ENCODE data around the gene FIZ1. TPM values are rescaled to one million over a fixed set of nuclear protein-coding genes. Genes with fewer than 3 reads are reported as not detected.

Gene FIZ1
- total and polyA plus RNA-seq, 2 of the 4 experiments (the other 2 are of a cell fraction), result 1.3 to 5.9 TPM

DNA sequence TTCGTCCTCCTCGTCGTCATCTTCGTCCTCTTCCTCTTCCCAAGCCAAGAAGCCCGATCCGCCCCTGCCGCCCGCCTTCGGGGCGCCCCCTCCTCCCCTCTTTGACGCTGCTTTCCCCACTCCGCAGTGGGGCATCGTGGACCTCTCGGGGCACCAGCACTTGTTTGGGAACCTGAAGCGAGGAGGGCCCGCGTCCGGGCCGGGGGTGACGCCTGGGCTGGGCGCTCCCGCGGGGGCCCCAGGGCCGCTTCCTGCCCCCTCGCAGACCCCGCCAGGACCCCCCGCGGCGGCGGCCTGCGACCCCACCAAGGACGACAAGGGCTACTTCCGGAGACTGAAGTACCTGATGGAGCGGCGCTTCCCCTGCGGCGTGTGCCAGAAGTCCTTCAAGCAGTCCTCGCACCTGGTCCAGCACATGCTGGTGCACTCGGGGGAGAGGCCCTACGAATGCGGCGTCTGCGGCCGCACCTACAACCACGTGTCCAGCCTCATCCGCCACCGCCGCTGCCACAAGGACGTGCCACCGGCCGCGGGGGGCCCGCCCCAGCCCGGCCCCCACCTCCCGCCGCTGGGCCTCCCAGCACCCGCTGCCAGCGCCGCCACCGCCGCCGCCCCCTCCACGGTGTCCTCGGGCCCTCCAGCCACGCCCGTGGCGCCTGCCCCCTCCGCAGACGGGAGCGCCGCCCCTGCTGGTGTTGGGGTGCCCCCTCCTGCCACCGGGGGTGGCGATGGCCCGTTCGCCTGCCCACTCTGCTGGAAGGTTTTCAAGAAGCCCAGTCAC, 14.8 kb upstream of the FIZ1 start:
- H3K9me3 ChIP-seq (ENCODE audit: control insufficient read depth, insufficient read depth, low read length), result peaks cover 5% of the 10 kb centered on the region; the same call in 1 of the 2 replicates
- no peak for ATAC-seq (ENCODE audit: low read depth)
- no peak overlapping the region for H4K91ac ChIP-seq (ENCODE audit: insufficient read depth, low read depth, low read length)
- TF ChIP-seq CHD1 (IDR thresholded peaks at IDR 0.05; ENCODE audit: low read depth, low read length) (no peak), ELK1 (IDR thresholded peaks at IDR 0.05; ENCODE audit: borderline replicate concordance, low read depth, low read length) (no peak), CEBPB (IDR thresholded peaks at IDR 0.05; ENCODE audit: low read depth, low read length) (no peak), MAFK (IDR thresholded peaks at IDR 0.05; ENCODE audit: low read depth, low read length) (no peak), NFE2L2 (IDR thresholded peaks at IDR 0.05; ENCODE audit: low read depth, low read length) (no peak), CTCF (conservative IDR thresholded peaks at IDR 0.05; ENCODE audit: low read depth, low read length) (no peak), FOS (IDR thresholded peaks at IDR 0.05; ENCODE audit: low read depth, low read length) (no peak), POLR2A (IDR thresholded peaks at IDR 0.05; ENCODE audit: low read depth, low read length) (no peak), RAD21 (IDR thresholded peaks at IDR 0.05; ENCODE audit: low read length) (no peak), MAZ (IDR thresholded peaks at IDR 0.05; ENCODE audit: borderline replicate concordance, low read depth, low read length) (no peak)
- TF ChIP-seq, protein P1, sequence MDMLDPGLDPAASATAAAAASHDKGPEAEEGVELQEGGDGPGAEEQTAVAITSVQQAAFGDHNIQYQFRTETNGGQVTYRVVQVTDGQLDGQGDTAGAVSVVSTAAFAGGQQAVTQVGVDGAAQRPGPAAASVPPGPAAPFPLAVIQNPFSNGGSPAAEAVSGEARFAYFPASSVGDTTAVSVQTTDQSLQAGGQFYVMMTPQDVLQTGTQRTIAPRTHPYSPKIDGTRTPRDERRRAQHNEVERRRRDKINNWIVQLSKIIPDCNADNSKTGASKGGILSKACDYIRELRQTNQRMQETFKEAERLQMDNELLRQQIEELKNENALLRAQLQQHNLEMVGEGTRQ (IDR thresholded peaks at IDR 0.05; ENCODE audit: low read depth, low read length), result no peak
- no peak overlapping the region for H3K4me3 ChIP-seq (ENCODE audit: insufficient read depth, low read depth, low read length)
- intact Hi-C loops (cut with micrococcal nuclease) (no loop called here), in situ Hi-C loops (cut with MboI; ENCODE audit: low sequenced_read_pairs) (no loop called here), dilution Hi-C loops (cut with HindIII; ENCODE audit: low sequenced_read_pairs, unreplicated experiment) (no loop called here)
- H3K23ac ChIP-seq (ENCODE audit: low read depth, low read length), result no peak overlapping the region
- H3K4ac ChIP-seq (ENCODE audit: low read depth, low read length), result no peak overlapping the region
- peaks cover 35 to 55% of the 10 kb centered on the region in 2 experiments for H3K79me1 ChIP-seq (ENCODE audit: low read depth in 1 of 2, low read length in 2 of 2)
- H4K20me1 ChIP-seq (ENCODE audit: insufficient read depth, low read length), result peaks cover 30% of the 10 kb centered on the region
- no peak for DNase-seq
- no peak overlapping the region for H3K18ac ChIP-seq (ENCODE audit: low read depth, low read length)
- H3K4me1 ChIP-seq (ENCODE audit: control insufficient read depth, insufficient read depth, low read length), result peaks cover 5% of the 10 kb centered on the region
- no peaks in the 10 kb centered on the region for H3K27me3 ChIP-seq (ENCODE audit: control insufficient read depth, insufficient read depth, low read length)
- H3K27ac ChIP-seq (ENCODE audit: insufficient read depth, low read length), result no peak overlapping the region
- CTCF ChIA-PET, result no interaction called here
- peaks cover 44% of the 10 kb centered on the region for H3K36me3 ChIP-seq (ENCODE audit: control insufficient read depth, insufficient read depth, low read length)
- no peak overlapping the region for H4K5ac ChIP-seq (ENCODE audit: low read depth, low read length)
- H2AK9ac ChIP-seq (replicated peaks; ENCODE audit: low read depth, low read length, poor library complexity), result no peak overlapping the region
- H3K9me1 ChIP-seq (ENCODE audit: insufficient read depth, low read length), result peaks cover 13% of the 10 kb centered on the region
- H2BK120ac ChIP-seq (ENCODE audit: low read depth, low read length), result no peak overlapping the region
- no peak overlapping the region for H2BK20ac ChIP-seq (ENCODE audit: low read depth, low read length)
- no peak overlapping the region for H2AFZ ChIP-seq (replicated peaks; ENCODE audit: low read length, poor library complexity)
- no peak overlapping the region for H4K8ac ChIP-seq (ENCODE audit: low read depth in 2 of 2, low read length in 2 of 2)
- H2BK15ac ChIP-seq (ENCODE audit: low read depth, low read length), result no peak overlapping the region
- no peak overlapping the region for H3K4me2 ChIP-seq (ENCODE audit: low read depth, low read length)
- H3K14ac ChIP-seq (replicated peaks; ENCODE audit: low read depth, low read length), result no peak overlapping the region
- no peak overlapping the region for H3K9ac ChIP-seq (ENCODE audit: low read depth, low read length)
- no peak overlapping the region for H2AK5ac ChIP-seq (ENCODE audit: low read depth, low read length)
- no TSS peak for BruUV-seq (replicated peaks)
- no peak overlapping the region for H3K56ac ChIP-seq (ENCODE audit: extremely low read depth, insufficient read depth, low read length)
- no peak overlapping the region for H2BK5ac ChIP-seq (ENCODE audit: low read depth, low read length, poor library complexity, severe bottlenecking)
- WGBS, 2 experiments (ENCODE audit: extremely low coverage in 2 of 2, insufficient read length in 1 of 2), result 98 to 100% methylated on average over 4 to 41 of the region's 75 CpGs
- POLR2A ChIA-PET (ENCODE audit: unreplicated experiment), result no interaction called here
